Prostate gland (tissue), 2 donors: ENCODE results near the gene RASSF10.

Experiments
- CTCF ChIP-seq, 4 experiments: fragments of 200-600 bp in 2 of 4; fragments of 450-650 bp in 2 of 4; sonication (generic) in 2 of 4; IDR thresholded peaks; 1 replicate in 3 of 4; 2 replicates in 1 of 4; pipeline ENCODE4 v1.5.1; 2016 to 2019; ENCODE audit warnings: antibody characterized with exemption in 4 of 4, mild to moderate bottlenecking in 2 of 4, moderate library complexity in 2 of 4
- POLR2A ChIP-seq: fragments of 450-650 bp; IDR thresholded peaks from one replicate; pipeline ENCODE4 v1.6.1; 2016; ENCODE audit warnings: antibody characterized with exemption, mild to moderate bottlenecking

GRCh38 chr11:12994476-12994875, 14.6 kb upstream of the RASSF10 start:
- TF ChIP-seq CTCF (IDR thresholded peaks at IDR 0.05), result no peak
- TF ChIP-seq POLR2A, result no peak
